ENCODE results near the gene FCGR2B.
"Not testable (repeated sequence)": the region's sequence is repeated elsewhere in the genome, so short reads cannot be mapped to it uniquely, and the experiment has no call there.

DNA sequence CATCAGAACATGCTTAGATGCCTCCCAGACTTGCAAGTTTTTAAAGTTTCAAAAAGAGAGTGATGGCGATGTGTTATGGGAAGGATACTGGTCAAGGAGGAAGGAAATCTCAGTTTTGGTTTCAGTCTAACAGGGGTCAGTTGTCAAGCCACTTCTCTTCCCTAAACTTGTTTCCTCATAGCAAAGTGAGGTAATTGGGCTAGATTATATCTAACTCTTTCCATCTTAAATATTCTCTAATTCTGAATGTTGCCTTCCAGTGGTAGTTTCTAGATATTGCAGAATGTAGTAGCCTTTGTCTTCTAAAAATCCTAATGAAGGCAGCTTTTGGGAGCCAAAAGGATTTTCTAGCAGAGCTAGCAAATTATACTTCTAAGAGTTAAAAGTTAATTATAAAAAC lies 20.2 kb upstream of the FCGR2B start:
- TF ChIP-seq, protein P1, sequence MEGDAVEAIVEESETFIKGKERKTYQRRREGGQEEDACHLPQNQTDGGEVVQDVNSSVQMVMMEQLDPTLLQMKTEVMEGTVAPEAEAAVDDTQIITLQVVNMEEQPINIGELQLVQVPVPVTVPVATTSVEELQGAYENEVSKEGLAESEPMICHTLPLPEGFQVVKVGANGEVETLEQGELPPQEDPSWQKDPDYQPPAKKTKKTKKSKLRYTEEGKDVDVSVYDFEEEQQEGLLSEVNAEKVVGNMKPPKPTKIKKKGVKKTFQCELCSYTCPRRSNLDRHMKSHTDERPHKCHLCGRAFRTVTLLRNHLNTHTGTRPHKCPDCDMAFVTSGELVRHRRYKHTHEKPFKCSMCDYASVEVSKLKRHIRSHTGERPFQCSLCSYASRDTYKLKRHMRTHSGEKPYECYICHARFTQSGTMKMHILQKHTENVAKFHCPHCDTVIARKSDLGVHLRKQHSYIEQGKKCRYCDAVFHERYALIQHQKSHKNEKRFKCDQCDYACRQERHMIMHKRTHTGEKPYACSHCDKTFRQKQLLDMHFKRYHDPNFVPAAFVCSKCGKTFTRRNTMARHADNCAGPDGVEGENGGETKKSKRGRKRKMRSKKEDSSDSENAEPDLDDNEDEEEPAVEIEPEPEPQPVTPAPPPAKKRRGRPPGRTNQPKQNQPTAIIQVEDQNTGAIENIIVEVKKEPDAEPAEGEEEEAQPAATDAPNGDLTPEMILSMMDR (IDR thresholded peaks at IDR 0.05; ENCODE audit: extremely low read depth in 1 of 2, insufficient read depth in 1 of 2, low read depth in 1 of 2, low read length in 2 of 2): not testable (repeated sequence)
- not testable (repeated sequence) for TF ChIP-seq POLR2A (IDR thresholded peaks at IDR 0.05; ENCODE audit: low read depth, low read length); EZH2 (IDR thresholded peaks at IDR 0.05; ENCODE audit: borderline replicate concordance, low read depth, low read length, severe bottlenecking); POLR2AphosphoS5 (IDR thresholded peaks at IDR 0.05; ENCODE audit: insufficient read depth, low read depth, low read length); MYC (IDR thresholded peaks at IDR 0.05; ENCODE audit: low read depth, low read length); GATA2 (IDR thresholded peaks at IDR 0.05; ENCODE audit: insufficient read depth, insufficient read length, low read depth, low read length); FOS (IDR thresholded peaks at IDR 0.05; ENCODE audit: borderline replicate concordance, insufficient read depth, low read length); JUN (IDR thresholded peaks at IDR 0.05; ENCODE audit: borderline replicate concordance, insufficient read depth, insufficient read length, low read depth)
- TF ChIP-seq, protein P2, sequence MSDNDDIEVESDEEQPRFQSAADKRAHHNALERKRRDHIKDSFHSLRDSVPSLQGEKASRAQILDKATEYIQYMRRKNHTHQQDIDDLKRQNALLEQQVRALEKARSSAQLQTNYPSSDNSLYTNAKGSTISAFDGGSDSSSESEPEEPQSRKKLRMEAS (IDR thresholded peaks at IDR 0.05; ENCODE audit: insufficient read depth, insufficient read length): not testable (repeated sequence)

All from endothelial cell of umbilical vein (primary cell).